ENCODE results near the gene NOL4L.

The NOL4L gene

DNA sequence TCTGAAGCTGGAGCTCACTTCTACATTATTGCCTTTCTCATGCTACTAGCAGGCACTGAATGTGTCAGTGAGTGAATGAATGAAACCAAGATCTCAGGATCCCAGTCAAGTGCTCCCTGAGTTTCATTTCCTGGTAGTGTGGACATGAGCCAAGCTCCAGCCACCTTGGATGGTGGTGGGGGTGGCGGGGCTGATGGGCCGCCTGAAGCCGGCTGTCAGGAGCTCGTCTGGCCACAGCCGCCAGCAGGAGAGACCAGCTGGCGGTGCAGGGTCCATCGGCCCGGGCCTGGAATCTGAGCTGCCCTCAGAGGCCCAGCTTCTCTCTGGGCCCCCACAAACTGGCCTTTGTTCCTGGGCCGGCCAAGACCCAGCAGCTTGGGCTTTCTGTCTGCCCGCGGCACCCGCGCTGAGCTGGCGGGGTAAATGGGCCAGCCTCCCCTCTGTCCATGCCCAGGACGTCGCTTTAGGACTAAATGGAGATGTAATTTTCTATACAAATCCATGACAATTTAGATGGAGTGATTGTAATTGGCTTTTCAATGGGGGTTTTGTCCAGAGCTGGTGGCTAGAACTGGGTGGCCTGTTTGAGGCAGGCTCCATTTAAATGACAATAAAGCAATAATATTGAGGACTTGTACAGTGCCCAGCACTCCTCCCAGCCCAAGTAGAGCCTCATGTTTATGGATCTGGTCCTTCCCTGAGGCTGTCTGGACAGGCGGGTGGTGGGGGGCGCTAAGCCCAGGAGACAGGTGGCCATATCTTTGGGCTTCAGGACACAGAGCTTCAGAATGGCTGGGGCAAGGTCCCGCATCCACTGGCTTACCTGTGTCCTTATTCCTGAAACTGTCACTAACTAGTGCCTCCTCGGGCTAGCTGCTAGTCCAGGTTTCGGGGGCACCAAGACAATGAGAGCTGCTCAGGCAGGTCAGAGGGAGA is 43.5 kb downstream of the NOL4L start:
- no peak for DNase-seq (ENCODE audit: low read depth, low spot score)

DNA sequence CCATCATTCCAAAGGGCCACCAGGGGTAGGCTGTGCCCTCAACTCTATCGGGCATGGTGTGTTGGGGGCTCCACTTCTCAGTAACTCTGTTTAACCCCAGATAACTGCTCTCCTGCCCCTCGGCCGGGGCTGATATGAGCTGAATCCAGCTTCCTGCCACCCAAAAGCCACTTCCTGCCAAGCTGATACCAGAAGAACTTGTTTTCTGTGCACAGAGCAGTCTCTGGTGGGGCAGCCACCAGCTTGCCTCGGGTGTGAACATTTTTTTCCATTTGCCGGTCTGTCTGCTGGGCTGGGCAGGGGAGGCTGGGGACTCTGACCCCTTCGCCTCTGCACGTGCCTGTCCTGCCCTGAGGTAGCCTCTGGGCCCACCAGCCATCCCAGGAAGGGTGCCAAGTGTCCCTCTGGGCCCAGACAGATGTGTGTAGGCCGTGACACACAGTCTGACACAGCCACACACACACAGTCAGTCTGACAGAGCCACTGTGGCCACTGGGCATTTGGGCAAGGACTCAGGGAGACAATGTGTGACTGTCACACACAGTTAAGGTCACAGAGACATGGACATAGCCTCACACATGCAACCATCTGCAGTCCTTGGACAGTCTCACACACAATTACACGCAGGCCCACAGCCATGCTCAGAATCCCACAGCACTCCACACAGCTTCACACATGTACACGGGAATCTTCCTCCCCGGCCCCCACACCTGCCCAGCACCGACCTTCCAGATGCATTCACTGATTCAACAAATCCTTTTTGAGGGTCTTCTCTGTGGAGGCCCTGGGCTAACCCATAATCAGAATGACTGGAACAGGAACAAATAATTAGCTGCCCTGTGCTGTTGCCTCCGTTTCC is 45.1 kb downstream of the NOL4L start:
- DNase-seq (ENCODE audit: low read depth, low spot score) = no peak

DNA sequence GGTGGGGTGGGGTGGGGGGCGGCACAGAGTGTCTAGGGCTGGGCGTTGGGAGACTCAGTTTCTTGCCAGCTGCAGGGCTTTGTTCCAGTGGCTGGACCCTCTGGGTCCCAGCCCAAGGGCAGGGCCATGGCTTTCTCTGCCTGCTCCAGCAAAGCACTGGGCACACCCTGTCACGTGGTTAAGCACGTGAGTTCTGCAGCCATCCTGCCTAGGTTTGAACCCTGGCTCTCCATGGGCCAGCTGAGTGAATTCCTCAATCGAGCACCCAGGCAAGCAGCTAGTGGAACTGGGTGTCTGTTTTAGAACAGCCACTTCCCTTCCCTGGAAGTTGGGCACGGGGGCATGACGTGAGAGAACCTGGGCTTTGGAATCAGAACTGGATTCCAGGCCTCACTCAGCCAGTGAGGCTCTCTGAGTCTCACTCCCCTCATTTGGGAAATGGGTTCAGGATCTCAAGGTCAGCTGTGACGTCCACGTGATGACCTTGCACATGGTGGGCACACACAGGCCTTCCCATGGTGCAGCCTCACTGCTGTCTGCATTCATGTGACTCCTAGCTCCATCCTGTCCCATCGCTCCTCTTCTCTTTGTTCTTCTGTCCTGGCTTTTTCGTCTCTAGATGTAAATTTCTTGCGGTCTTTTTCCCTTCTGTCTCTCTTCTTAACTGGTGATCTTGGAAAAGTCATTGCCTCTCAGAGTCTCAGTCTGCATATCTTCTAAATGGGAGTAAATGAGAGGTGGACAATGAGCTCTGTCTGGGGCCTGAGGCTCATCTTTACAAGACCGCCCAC is 45.9 kb downstream of the NOL4L start:
- no peak for DNase-seq (ENCODE audit: low read depth, low spot score)

DNA sequence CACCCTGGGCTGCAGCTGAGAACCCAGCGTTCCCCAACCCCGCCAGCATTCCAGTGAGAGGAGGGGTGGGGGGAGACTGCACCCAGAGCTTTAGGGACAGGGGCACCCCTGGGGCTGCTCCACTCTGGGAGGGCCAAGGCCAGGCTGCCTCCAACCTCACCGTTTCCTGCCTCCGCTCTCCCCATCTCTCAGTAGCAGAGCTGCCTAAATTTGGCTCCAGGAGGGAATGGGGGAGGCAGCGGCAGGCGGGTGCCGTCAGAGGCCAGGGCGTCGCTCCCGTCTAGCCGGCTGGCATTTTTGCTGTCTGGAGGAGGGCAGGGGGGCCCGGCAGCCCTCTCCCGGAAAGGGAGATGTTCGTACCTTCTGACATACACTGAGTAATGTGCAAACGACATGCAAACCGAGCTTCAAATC is 46.6 kb downstream of the NOL4L start:
- no peak for DNase-seq (ENCODE audit: low read depth, low spot score)

DNA sequence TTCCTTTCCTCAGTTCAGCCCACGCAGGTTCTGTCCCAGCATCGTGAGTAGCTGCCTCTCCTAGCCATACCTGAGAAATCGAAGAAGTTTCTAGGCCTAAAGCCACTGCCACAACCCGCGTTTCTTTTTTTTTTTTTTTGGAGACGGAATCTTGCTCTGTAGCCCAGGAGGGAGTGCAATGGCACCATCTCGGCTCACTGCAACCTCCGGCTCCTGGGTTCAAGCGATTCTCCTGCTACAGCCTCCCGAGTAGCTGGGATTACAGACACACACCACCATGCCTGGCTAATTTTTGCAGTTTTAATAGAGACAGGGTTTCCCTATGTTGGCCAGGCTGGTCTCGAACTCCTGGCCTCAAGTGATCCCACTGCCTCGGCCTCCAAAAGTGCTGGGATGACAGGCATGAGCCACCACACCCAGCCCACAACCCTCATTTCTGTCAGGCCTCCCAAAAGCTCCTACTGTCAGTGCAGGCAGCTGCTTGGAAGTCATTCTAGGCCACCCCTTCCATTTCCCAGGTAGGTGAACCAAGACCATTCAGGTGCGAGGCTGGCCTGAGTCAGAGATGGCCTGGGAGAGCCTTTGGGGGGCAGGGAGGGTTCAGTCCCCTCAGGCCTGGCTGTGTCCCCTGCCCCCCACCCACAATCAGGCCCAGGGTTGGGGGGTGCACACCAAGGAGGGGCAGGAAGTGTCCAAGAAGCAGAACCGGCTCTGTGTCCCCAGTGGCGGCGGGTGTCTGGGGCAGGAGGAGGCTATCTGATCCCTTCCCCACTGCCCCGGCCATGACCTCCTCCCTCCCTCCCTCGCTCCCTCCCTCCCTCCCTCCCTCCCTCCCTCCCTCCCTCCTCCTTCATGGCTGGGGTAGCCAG is 47.2 kb downstream of the NOL4L start:
- DNase-seq (ENCODE audit: low read depth, low spot score) = no peak

DNA sequence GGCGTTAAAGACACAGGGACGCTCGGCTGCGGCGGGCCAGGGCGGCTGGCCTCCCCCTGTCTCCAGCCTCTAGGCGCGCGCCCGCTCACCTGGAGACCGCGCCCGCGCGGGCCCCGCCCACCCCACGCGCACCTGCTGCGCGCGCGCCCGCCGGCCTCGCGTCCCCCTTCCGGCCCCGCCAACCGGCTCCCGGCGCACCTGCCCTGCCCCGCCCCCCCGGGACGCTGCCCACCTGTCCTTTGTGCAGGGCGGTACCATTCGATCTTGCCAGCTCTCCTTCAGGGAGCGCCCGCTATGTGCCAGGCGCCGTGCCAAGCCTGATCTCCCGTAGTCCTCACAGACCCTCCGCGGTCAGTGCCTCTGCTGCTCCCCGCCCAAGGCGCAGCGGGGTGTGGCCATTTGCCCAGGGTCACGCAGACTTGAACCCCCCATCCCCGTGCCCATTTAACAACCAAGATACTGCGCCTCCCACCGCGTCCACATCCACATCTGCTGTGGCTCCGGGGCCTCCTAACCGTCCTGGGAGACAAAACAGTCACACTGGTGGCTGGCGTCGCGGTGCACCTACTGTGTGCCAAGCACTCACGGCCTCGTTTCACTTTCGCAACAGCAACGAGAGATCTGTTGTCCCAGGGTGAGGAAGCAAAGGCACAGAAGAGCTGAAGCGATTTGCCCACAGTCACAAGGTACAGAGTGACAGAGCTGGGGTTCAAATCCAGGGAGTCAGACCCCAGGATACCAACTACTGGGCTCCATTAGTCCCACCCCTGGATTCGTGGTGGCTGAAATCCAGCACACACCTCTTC is 48.1 kb downstream of the NOL4L start:
- DNase-seq (ENCODE audit: low read depth, low spot score) = no peak

DNA sequence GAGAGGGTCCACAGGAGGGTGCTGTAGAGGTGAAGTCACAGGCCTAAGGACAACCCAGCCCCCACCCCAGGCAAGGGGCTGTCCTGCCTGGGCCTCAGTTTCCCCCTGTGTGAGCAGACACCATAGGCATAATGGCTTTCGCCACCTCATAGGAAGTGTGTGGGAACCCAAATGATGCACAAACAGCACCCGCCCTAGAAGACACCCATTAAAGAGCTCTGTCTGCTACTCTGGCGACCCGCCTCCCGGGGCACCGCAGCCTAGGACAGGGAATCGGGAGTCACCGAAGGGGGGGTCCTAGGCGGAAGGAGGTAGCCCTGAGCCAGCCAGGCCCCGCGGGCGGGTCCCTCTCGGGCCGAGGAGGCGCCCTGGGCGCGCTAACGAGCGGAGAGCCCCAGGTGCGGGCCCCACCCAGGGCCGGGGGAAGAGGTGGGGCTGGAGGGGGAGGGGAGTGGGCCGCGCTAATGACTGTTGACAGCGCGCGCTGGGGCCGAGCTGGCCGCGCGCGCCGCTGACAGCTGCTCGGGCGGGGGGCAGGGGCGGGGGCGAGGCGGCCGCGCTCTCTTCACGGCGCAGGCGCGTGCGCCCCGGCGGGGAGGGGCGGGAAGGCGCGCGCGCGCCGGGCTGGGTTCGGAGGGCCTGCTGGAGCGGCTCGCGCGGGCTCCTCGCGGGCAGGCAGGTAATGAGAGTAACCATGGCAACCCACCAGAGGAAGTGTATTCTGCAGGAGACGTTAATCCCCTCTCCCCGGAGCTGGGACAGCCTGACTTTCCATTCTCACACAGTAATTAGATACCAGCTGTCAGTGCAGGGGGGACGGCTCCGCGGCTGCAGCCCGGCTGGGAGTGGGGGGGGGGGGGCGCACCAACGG is 48.9 kb downstream of the NOL4L start:
- no peak for DNase-seq (ENCODE audit: low read depth, low spot score)

DNA sequence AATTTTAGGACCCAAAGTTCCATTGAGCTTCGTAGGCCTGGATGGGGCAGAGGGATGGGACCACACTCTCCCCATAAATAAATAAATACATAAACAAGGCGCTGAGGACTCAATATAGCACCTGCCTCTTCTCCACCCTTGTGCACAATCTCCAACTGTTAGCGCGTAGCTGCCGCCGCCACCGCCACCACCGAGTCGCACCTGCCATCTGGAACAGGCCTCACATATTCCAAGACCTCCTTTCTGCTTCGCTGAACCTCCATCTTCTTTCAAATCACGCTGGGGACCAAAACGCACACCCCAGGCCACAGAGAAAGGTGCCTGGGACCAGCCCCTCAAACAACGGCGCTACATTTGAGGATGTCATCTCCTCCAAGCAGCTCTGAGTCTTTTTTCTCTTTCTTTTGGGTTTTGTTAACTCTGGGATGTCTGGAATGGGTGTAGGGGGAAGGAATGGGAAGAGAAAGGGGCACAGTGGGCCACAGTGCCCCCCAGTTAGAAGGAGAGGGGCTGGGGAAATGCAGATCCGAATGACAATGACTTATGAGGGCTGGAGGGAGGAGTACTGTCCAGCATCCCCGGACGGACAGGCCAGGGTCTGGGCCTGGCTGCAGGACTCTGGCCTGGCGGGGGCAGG is 49.7 kb downstream of the NOL4L start:
- DNase-seq (ENCODE audit: low read depth, low spot score) = no peak

DNA sequence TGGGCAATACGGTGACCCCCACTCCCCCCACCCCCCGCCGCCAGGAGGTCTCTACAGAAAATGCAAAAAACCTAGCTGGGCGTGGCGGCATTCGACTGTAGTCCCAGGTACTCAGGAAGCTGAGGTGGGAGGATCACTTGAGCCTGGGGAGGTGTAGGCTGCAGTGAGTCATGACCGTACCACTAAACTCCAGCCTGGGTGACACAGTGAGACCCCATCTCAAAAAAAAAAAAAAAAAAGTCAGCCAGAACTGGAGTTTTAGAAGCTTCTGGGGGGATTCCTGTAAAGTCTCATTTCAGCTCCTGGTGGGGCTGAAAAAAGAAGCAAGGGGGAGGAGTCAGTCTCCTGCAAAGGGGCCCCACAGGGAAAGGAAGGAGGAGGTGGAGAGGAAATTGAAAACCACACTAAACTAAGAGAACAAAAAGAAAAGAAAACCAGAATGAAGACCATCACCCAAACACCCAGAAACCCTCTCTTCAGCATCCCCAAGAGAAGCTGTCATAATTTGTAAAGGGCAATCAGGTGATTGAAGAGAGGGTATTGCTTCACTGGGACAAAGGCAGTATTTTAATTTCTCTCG is 50.4 kb downstream of the NOL4L start:
- DNase-seq (ENCODE audit: low read depth, low spot score) = no peak

DNA sequence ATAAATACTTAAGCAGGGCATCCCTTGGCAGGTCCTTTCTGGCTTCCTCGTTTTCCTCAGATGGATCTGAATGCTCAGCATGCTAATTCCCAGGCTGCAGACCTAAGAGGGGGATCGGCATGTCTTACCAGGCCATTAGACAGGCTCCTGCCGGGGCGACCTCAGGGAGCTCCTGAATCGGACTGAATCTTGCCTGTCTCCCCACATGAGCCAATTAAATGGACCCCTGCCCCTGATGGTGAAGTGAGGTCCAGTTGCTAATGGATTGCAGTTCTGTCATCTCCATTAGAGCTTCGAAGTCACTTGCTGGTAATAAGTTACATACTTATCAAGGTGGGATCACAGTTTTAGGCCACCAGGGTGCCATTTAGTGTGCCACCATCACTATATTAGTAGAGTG is 51.4 kb downstream of the NOL4L start:
- DNase-seq (ENCODE audit: low read depth, low spot score) = no peak

DNA sequence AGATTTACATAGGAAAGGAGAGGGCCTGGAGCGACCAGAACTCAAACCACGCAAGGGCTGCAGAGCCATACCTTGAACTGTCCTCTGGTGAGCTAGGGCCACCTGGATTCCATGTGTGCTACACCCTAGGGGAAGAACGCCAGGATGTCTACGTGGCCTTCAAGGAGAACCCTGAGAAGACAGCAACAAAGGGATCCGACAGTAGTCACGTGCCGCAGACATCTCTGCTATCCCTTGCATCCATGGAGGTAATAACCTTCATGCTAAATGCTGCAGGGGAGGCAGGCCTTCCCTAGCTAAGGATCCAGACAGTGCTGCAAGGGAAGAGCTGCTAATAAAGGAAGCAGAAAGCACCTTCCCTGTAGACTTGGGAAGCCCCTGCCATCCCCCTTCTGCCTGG is 52.9 kb downstream of the NOL4L start:
- DNase-seq (ENCODE audit: low read depth, low spot score) = no peak

DNA sequence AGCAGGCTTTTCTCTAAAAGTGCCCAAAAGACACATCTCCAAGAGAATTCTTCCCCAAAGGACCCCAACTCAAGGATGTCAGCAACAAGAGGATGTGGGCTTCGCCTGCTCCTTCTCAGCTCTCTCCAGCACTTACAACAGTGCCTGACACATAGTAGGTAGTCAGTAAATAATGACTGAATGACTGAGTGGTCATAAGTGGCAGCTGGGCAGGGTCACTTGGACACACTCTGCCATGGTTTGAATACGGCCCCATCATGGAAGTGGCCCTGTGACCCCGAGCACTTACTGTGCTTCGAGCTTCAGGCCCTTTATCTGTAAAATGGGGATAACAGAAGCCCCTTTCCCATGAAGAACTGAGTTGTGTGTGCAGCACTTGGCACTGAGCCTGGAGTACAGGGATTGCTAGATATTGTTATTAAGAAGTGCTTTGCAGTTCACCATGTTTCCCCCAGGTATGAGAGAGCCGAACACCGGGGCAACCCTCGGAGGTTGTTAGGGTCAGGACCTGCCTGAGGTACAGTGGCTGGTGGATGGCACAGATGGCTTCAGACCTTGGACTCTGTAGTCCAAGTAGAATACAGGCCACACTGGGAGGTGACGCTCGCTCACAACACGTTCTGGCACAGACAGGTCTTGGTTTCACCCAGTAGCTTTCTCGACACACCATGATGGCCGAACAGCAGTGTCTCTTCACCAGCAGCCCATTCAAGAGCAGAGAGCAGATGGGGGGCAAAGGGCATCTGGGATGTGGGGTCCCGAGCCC is 56.0 kb downstream of the NOL4L start:
- DNase-seq (ENCODE audit: low read depth, low spot score) = no peak

DNA sequence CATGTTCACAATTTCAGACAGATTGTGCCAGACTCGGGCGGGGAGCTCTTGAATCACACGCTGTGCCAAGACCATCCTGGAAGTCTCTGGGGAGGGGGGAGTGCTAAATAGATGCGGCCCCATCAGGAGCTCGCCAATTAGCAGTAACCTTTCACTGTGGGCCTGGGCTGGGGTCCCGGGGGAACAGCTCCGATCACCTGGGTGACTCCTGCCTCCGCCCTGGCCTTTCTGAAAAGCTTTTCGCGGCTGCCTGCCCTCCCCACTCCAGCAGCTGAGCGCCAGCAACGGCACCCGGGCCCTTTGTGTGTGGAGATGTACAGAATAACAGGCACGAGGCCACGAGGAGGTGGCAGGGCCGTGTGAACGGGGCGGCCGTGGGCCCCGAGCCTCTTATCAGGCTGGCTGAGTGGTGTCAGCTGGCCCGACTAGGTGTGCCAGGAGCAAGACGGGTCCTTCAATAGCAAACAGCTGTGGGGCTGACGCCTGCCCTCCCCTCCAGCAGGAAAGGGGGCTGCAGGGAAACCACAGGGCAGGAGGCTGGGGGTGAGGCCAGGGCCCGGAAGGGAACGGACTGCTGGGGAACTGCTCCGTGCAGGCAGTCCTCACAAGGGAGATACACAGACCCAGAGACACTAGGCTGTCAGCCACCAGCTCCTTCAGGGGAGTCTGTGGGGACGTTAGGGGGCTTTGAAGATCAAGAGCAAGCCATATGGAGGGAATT is 56.8 kb downstream of the NOL4L start:
- DNase-seq (ENCODE audit: low read depth, low spot score) = no peak

DNA sequence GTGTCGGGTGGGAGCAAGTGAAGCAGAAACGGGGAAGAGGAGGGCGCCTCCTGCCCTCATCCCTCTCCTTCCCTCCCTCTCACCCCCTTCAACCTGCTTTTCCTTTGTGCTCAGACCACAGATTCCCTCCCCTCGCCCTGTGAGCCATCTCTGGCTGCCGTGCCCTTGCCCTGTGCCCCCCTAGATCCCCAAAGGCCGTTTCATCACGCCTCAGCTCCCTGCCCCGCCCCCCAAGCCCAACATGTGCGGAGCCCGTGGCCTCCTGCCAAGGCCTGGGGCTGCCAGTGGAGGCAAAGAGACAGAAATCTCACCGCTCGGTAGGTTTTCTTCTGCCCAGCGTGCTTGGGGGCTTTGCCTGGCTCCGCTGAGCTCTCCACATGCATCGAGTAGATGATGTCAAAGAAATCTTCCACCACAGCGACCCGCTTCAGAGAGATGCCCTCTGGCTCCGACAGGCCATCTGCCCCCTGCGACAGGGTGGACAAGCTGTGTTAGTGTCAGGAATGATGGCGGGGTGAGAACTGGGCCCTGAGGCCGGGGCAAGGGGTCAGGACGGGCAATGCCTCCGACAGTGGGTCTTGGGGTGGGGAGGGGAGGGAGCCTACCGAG is 57.6 kb downstream of the NOL4L start:
- DNase-seq (ENCODE audit: low read depth, low spot score) = no peak

DNA sequence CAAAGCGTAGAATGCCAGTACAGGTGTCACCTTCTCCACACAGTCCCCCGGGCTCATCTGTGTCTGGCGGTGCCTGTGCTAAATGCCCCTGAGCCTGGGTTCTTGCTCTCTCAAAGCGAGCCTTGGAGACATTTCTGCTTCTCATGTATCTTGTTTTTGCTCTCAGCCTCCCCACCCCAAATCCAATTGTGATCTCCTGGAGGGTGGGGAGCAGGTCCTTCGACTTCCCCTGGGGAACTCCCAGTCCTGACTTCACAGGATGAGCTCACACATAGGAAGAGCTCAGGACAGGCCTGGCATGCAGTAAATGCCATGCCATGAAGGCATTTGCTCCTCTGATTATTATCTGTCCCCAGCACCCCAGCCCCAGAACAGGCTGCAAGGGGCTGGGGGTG is 58.1 kb downstream of the NOL4L start:
- DNase-seq (ENCODE audit: low read depth, low spot score) = no peak

DNA sequence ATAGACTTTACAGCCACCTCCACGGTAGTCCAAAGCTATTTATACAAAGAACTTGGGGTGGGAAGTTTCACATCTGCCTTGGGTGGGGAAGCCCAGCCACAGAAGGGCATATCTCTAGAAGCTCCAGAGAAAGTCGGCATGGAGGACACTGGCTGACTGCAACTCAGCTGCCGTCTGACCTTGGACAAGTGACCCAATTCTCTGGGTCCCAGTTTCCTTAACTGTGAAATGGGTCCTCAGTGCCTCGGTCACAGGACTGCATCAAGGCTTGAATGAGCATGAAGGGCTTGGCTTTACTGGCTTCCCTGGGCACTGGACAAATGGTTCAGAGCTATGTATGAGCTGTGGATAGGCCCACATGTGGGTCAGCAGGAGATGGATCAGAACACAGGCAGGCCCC is 58.6 kb downstream of the NOL4L start:
- DNase-seq (ENCODE audit: low read depth, low spot score) = no peak
